HepG2 (cell line): Measurements from ENCODE around the gene FBXO9. TPM values are rescaled to one million over a fixed set of nuclear protein-coding genes. Genes with fewer than 3 reads are reported as not detected.

Source experiments
- FOXJ3 ChIP-seq: sonication (generic); formaldehyde crosslinking; IDR thresholded peaks from 2 replicates; pipeline ENCODE4 v1.4.0; 2020; ENCODE audit warnings: missing genetic modification reagents, mild to moderate bottlenecking, borderline replicate concordance
- GABPA ChIP-seq, 2 experiments: IDR thresholded peaks; 2 replicates each; pipeline ENCODE4 v1.6.1; 2011 to 2016; ENCODE audit warnings: low read depth in 2 of 2, low read length in 1 of 2, missing biosample characterization in 1 of 2, missing genetic modification characterization in 1 of 2
- GABPB1 ChIP-seq: IDR thresholded peaks from 2 replicates; pipeline ENCODE4 v1.6.1; 2016; ENCODE audit warnings: mild to moderate bottlenecking, missing genetic modification reagents, moderate library complexity, missing compliant biosample characterization
- GATAD1 ChIP-seq: IDR thresholded peaks from 2 replicates; pipeline ENCODE4 v1.6.1; 2016; ENCODE audit warnings: missing genetic modification reagents, missing compliant biosample characterization
- KDM2A ChIP-seq: sonication (generic); formaldehyde crosslinking; IDR thresholded peaks from 2 replicates; pipeline ENCODE4 v1.4.0; 2020; ENCODE audit warnings: low read depth, missing genetic modification reagents, borderline replicate concordance
- MIER3 ChIP-seq: IDR thresholded peaks from 2 replicates; pipeline ENCODE4 v1.6.1; 2016; ENCODE audit warnings: missing compliant biosample characterization, borderline replicate concordance
- NRL ChIP-seq: sonication (generic); formaldehyde crosslinking; IDR thresholded peaks from 2 replicates; pipeline ENCODE4 v1.5.0; 2020; ENCODE audit warnings: missing genetic modification reagents, mild to moderate bottlenecking, moderate library complexity, borderline replicate concordance
- ONECUT2 ChIP-seq: sonication (generic); formaldehyde crosslinking; IDR thresholded peaks from 2 replicates; pipeline ENCODE4 v1.4.0; 2020; ENCODE audit warnings: missing genetic modification reagents
- PCBP1 ChIP-seq: fragments of 200-400 bp; formaldehyde crosslinking; IDR thresholded peaks from 2 replicates; pipeline ENCODE4 v1.6.1; 2017; ENCODE audit warnings: mild to moderate bottlenecking, low read depth, low read length, borderline replicate concordance
- RBM39 ChIP-seq: fragments of 200-400 bp; formaldehyde crosslinking; IDR thresholded peaks from one replicate; pipeline ENCODE4 v1.6.1; 2018; ENCODE audit warnings: antibody characterized with exemption, mild to moderate bottlenecking, low read depth, low read length; ENCODE audit not compliant: poor library complexity, severe bottlenecking
- TOE1 ChIP-seq: sonication (generic); formaldehyde crosslinking; IDR thresholded peaks from 2 replicates; pipeline ENCODE4 v1.4.0; 2020; ENCODE audit warnings: mild to moderate bottlenecking, missing genetic modification reagents
- YEATS2 ChIP-seq: sonication (generic); formaldehyde crosslinking; IDR thresholded peaks from 2 replicates; pipeline ENCODE4 v1.4.0; 2020; ENCODE audit warnings: missing genetic modification reagents, borderline replicate concordance
- ZNF766 ChIP-seq: sonication (generic); formaldehyde crosslinking; IDR thresholded peaks from 2 replicates; pipeline ENCODE4 v1.5.0; 2020; ENCODE audit warnings: missing genetic modification reagents, borderline replicate concordance
- ZNF879 ChIP-seq: sonication (generic); formaldehyde crosslinking; IDR thresholded peaks from 2 replicates; pipeline ENCODE4 v1.8.1; 2023; ENCODE audit warnings: missing genetic modification reagents
- polyA plus RNA-seq, 8 experiments: library from polyadenylated mRNA; depleted of rRNA in 3 of 8; stranded (reverse) in 7 of 8; unstranded in 1 of 8; fragments of >200 nt; fragmentation: Illumina TruSeq in 4 of 8; extraction: Trizol in 4 of 8; gene quantifications; 2 replicates each; pipeline versions ENCODE4 v1.2.1 to v1.2.3, GENCODE V29; 2011 to 2016; ENCODE audit warnings: low read depth in 4 of 8, missing spikeins in 1 of 8, mixed read lengths in 1 of 8; ENCODE audit not compliant: insufficient read depth in 1 of 8
- total RNA-seq, 5 experiments: library from RNA; depleted of rRNA; stranded (reverse); fragments of >200 nt; fragmentation: Illumina TruSeq; extraction: Trizol; gene quantifications; 2 replicates each; pipeline ENCODE4 v1.2.3, GENCODE V29; 2016; ENCODE audit warnings: low read depth in 1 of 5
- TF ChIP-seq, protein P1 (sequence below): sonication (generic); formaldehyde crosslinking; conservative IDR thresholded peaks from 2 replicates; pipeline ENCODE4 v1.4.0; 2020; ENCODE audit warnings: missing genetic modification reagents
- TF ChIP-seq, protein P2 (sequence below): sonication (generic); formaldehyde crosslinking; IDR thresholded peaks from 2 replicates; pipeline ENCODE4 v1.5.0; 2020; ENCODE audit warnings: mild to moderate bottlenecking, missing genetic modification reagents
- TF ChIP-seq, protein P3 (sequence below): sonication (generic); formaldehyde crosslinking; IDR thresholded peaks from 2 replicates; pipeline ENCODE4 v1.4.0; 2020; ENCODE audit warnings: missing genetic modification reagents
- TF ChIP-seq, protein P4 (sequence below): IDR thresholded peaks from 2 replicates; pipeline ENCODE4 v1.6.1; 2018; ENCODE audit warnings: missing genetic modification reagents, mild to moderate bottlenecking, missing compliant biosample characterization
- TF ChIP-seq, protein P5 (sequence below): sonication (generic); formaldehyde crosslinking; IDR thresholded peaks from 2 replicates; pipeline ENCODE4 v1.4.0; 2020; ENCODE audit warnings: missing genetic modification reagents
- TF ChIP-seq, protein P6 (sequence below): sonication (generic); formaldehyde crosslinking; IDR thresholded peaks from 2 replicates; pipeline ENCODE4 v1.8.0; 2022; ENCODE audit warnings: missing genetic modification reagents, low read depth, mild to moderate bottlenecking, borderline replicate concordance

Gene FBXO9
- total and polyA plus RNA-seq, 2 of the 13 experiments (the other 11 are each of a cell fraction or from before 2014, with no cell fraction given), result 64.3 to 98.4 TPM

DNA sequence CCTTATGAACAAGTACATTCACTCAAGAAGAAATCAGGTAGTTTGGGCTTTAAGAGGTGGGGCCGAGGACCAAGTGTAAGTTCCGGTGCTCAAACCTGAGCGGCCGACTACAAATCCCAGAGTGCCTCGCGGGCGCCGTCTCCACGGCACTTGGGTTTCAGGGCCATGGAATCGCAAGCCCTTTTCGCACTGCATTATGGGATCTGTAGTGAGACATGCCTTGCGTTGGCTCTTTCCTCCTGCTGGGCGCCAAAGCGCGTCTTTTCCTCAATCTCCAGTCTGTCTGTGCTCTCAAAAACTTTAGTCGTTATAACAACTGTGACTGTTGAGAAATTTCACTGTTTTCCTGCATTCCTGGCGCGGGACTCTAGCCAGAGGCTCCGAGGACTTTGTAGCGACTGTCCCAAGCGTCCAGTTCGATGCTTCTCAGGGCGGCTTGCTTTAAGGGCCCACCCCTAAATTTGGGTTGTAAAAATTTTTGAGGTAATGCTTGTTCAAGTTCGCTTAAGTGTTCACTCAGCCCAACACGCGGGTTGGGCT, 408 bp upstream of the FBXO9 start (continued):
- TF ChIP-seq, protein P1, sequence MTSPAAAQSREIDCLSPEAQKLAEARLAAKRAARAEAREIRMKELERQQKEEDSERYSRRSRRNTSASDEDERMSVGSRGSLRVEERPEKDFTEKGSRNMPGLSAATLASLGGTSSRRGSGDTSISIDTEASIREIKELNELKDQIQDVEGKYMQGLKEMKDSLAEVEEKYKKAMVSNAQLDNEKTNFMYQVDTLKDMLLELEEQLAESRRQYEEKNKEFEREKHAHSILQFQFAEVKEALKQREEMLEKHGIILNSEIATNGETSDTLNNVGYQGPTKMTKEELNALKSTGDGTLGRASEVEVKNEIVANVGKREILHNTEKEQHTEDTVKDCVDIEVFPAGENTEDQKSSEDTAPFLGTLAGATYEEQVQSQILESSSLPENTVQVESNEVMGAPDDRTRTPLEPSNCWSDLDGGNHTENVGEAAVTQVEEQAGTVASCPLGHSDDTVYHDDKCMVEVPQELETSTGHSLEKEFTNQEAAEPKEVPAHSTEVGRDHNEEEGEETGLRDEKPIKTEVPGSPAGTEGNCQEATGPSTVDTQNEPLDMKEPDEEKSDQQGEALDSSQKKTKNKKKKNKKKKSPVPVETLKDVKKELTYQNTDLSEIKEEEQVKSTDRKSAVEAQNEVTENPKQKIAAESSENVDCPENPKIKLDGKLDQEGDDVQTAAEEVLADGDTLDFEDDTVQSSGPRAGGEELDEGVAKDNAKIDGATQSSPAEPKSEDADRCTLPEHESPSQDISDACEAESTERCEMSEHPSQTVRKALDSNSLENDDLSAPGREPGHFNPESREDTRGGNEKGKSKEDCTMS, result no peak
- TF ChIP-seq TOE1 (0 out of 2 replicates have a peak, but pooled peaks have one; percentile 77), RBM39 (no peak), PCBP1 (peak; percentile 17; the same call in 1 of the 2 replicates), ZNF766 (no peak; the same call in 1 of the 2 replicates), MIER3 (CRISPR knock-in tag) (peak; percentile 55; the same call in 1 of the 2 replicates), KDM2A (CRISPR knock-in tag) (no peak), NRL (no peak; the same call in 1 of the 2 replicates), ONECUT2 (0 out of 2 replicates have a peak, but pooled peaks have one; percentile 22), YEATS2 (peak; percentile 5; the same call in 1 of the 2 replicates), ZNF879 (no peak), GABPA (IDR thresholded peaks at IDR 0.05; ENCODE audit: low read depth, low read length) (no peak), GABPA (CRISPR knock-in tag; IDR thresholded peaks at IDR 0.05; ENCODE audit: low read depth) (peak; percentile 91), FOXJ3 (CRISPR knock-in tag) (peak; percentile 33; the same call in 1 of the 2 replicates), GABPB1 (CRISPR knock-in tag) (peak; percentile 85), GATAD1 (CRISPR knock-in tag) (0 out of 2 replicates have a peak, but pooled peaks have one; percentile 15)
- TF ChIP-seq, protein P2, sequence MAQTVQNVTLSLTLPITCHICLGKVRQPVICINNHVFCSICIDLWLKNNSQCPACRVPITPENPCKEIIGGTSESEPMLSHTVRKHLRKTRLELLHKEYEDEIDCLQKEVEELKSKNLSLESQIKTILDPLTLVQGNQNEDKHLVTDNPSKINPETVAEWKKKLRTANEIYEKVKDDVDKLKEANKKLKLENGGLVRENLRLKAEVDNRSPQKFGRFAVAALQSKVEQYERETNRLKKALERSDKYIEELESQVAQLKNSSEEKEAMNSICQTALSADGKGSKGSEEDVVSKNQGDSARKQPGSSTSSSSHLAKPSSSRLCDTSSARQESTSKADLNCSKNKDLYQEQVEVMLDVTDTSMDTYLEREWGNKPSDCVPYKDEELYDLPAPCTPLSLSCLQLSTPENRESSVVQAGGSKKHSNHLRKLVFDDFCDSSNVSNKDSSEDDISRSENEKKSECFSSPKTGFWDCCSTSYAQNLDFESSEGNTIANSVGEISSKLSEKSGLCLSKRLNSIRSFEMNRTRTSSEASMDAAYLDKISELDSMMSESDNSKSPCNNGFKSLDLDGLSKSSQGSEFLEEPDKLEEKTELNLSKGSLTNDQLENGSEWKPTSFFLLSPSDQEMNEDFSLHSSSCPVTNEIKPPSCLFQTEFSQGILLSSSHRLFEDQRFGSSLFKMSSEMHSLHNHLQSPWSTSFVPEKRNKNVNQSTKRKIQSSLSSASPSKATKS (CRISPR knock-in tag), result no peak
- TF ChIP-seq, protein P3, sequence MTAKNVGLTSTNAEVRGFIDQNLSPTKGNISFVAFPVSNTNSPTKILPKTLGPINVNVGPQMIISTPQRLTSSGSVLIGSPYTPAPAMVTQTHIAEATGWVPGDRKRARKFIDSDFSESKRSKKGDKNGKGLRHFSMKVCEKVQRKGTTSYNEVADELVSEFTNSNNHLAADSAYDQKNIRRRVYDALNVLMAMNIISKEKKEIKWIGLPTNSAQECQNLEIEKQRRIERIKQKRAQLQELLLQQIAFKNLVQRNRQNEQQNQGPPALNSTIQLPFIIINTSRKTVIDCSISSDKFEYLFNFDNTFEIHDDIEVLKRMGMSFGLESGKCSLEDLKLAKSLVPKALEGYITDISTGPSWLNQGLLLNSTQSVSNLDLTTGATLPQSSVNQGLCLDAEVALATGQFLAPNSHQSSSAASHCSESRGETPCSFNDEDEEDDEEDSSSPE (CRISPR knock-in tag), result peak; percentile 79
- TF ChIP-seq, protein P4, sequence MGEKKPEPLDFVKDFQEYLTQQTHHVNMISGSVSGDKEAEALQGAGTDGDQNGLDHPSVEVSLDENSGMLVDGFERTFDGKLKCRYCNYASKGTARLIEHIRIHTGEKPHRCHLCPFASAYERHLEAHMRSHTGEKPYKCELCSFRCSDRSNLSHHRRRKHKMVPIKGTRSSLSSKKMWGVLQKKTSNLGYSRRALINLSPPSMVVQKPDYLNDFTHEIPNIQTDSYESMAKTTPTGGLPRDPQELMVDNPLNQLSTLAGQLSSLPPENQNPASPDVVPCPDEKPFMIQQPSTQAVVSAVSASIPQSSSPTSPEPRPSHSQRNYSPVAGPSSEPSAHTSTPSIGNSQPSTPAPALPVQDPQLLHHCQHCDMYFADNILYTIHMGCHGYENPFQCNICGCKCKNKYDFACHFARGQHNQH, result peak; percentile 78; the same call in 1 of the 2 replicates
- TF ChIP-seq, protein P5, sequence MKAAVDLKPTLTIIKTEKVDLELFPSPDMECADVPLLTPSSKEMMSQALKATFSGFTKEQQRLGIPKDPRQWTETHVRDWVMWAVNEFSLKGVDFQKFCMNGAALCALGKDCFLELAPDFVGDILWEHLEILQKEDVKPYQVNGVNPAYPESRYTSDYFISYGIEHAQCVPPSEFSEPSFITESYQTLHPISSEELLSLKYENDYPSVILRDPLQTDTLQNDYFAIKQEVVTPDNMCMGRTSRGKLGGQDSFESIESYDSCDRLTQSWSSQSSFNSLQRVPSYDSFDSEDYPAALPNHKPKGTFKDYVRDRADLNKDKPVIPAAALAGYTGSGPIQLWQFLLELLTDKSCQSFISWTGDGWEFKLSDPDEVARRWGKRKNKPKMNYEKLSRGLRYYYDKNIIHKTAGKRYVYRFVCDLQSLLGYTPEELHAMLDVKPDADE, result no peak
- TF ChIP-seq, protein P6, sequence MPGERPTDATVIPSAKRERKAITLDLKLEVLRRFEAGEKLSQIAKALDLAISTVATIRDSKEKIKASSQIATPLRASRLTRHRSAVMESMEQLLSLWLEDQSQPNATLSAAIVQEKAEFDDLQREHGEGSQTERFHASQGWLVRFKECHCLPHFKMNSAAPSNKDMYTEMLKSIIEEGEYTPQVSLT (CRISPR knock-in tag), result 0 out of 2 replicates have a peak, but pooled peaks have one; percentile 78
